Stimulated activated CD4-positive, alpha-beta T cell treated with anti-CD3 and anti-CD28 coated beads, Interleukin-4, amount 100 ng/mL, for 24 hours (primary cell): Measurements from ENCODE around the gene PRSS12.

Experiments used
- DNase-seq: peaks from one replicate; pipeline ENCODE4 v3.0.0-alpha.2; 2020

Gene PRSS12

DNA sequence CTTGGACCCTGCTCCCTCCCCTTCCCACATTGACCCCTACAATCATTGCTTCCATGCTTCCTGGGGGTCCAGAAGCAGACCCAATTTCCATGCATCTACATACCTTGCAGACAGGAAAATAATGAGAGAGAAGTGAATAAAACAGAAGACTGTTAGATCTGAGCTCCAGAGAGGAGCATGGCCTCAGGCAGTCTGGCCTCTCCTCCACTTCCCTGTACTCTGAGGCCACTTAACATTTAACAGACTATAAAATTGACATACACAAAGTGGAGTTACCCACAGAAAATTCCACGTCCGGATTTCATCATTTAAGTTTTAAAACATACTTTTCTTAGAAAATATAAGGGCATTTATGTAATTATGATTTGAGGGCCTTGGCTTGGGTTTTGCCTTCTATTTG lies 2.1 kb upstream of the PRSS12 start:
- no peak for DNase-seq

DNA sequence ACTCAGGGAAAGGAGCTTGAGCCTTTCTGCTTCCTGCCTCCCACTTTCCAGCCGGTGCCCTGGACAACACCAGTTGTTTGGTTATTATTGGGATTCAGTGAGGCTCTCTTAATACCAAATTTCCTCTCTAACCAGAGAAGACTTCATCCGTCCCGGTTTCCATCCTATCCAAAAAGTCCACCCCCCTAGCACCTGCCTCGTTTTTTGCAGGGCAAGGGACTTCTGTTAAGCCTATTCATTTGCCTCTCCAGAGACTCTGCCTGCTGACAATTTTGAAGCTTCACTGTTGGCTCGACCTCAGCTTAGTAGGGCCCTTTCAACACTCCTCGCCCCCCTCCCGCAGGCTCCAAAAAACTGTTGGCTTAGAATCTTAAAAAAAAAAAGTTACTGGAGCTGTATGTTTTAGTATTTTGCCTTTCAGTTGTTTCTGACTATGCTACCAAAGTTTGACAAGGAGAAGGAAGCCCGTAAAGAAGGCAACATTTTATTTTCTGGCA lies 779 bp upstream of the PRSS12 start:
- no peak for DNase-seq

DNA sequence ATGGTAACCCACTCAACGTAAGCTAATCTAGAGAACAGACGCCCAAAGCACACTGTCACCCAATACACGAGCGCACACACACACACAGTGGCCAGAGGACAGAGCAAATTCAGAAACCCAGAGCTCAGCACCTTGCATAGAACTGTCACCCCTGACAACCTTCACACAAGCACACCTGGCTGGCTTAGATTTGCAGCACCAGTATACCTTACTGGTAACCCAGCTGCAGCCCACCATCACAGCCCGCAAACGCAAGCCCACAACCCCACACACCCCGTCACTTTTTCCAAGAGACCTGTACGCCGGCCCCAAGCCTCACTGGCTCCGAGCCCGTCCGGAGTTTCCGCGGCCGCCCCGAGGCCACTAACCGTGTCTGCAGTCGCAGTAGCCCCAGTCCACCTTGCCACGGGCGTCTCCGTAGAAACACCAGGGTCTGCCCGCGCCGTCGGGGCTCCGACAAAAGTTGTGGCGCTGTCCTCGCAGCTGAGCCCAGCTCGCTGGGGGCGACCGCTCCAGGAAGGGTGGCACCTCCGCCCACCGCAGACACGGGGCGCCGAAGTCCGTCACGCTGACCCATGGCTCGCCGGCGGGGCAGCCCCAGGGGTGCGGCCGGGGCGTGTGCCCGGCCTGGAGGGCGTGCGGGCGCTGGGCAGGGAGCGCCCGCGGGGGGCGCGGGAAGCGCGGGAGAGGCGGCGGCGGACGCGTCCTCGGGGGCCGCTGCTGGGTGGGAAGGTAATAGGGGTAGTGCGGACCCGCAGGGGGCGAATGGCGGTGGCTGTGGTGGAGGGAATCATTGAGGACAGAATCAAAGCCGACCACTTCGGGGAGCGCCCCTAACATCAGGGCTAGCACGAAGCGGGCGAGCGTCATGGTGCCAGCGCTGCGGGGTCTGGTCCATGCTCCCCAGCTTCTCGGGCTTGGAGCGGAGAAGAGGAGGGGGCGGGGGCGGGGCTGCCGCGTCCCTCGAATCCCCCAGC lies 664 bp downstream of the PRSS12 start:
- DNase-seq: no peak

DNA sequence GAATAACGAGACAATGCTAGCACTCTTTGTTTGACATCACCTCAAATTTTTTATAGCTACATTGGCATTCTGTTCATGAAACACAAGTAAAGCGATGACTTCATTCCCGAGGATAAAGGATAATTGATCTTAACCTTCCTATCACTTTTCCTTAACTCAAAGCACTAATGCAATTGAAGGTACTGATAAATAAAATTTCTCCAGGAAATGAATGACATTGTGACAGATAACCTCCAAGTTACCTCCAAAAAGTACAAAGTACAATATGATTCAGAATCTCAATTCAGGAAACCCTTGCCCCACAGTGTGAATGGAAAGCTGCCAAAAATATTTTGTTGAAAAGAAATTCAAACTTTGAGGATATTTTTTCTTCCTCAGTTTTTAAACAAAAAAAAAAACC lies 1.8 kb downstream of the PRSS12 start:
- no peak for DNase-seq

DNA sequence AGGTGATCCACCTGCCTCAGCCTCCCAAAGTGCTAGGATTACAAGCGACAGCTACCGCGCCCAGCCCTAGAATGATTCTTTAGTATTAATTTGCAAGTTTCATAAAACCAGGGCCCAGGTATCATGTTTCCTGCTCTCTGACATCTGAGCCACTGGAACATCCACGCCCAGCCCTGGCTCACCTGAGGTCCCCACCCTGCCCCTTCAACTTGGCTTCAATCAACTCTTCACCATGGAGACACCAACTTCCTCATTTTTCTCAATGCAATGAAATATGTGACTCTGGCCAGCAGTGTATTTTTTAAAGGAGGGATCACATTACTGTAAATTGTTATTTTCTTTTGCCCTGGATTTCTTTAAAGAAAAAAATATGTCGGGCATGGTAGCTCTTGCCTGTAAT lies 3.9 kb downstream of the PRSS12 start:
- DNase-seq: no peak

DNA sequence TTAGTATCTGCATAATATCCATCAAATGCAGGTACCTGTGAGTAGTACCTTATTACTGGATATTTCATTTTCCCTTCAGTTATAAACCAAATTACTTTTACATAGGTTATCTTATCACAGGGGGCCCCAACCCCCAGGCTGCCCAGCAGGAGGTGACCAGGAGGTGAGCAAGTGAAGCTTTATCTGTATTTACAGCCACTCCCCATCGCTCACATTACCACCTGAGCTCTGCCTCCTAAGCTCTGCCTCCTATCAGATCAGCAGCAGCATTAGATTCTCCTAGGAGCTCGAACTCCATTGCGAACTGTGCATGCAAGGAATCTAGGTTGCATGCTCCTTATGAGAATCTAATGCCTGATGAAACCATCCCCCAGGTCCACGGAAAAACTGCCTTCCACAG lies 6.3 kb downstream of the PRSS12 start:
- DNase-seq: no peak

DNA sequence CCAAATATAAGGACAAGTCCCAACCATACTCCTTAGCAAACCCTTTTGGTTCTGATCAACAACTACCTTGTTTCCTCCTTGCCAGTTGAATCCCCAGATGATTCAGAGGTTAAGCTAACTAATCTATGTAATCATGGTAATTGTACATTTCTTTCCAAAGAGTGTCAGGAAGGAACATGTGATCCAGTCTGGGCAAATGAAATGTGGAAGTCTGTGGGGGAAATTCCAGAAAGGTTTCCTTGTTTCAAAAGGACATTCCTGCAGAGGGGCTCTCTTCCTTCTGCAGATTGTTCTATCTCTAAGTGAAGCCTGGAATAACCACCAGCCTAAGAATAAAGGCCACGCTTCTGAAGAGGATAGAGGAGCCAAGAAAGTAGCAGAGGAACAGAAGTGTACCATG lies 7.0 kb downstream of the PRSS12 start:
- DNase-seq: no peak

DNA sequence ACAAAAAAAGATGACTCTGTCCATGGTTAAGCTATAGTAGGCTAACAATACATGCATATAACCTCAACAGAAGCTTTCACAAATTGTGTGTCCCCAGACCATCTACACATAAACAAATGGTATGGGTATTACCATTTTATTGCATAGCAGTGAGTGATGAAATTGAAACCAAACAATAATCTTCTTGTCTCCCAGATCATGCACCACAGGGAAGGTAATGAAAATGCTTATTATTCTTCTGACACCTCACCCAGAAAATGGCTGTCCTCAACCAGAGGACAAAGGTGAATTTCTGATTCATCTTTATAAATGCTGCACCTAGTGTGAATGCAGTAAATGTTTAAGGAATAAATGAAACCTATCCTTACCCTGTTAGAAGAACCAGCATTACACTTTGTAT lies 8.0 kb downstream of the PRSS12 start:
- DNase-seq: no peak

DNA sequence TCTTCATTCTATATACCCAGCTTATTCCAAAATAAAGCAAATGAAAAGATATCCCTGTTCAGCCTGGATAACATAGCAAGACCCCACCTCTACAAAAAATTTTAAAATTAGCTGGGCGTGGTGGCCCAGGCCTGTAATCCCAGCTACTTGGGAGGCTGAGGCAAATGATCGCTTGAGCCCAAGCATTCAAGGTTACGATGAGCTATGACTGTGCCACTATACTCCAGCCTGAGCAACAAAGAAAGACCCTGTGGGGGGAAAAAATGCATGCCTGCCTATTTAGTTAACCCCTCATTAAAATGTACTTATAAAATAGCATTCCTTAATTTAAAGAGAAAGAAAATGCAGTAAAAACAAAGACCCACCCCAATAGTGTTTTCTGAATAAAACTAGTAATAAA lies 9.3 kb downstream of the PRSS12 start:
- DNase-seq: no peak

DNA sequence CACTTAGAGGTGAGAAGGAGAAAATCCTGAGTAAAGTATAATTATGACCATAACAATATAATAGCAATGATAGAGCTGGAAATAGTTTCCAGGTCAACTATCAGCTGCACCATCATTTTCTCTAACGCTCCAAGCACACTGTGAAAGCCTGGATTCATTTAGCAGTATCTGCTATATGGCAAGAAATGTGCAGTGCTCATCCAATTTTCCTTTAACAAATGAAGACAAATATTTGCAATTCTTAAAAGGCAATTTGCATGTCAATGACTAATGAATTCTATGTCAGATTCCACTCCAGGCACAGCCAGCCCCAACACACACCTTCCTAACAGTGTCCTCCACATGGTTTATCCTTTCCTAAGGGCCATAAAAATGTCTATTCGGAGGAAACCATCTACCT lies 12.7 kb downstream of the PRSS12 start:
- DNase-seq: no peak

DNA sequence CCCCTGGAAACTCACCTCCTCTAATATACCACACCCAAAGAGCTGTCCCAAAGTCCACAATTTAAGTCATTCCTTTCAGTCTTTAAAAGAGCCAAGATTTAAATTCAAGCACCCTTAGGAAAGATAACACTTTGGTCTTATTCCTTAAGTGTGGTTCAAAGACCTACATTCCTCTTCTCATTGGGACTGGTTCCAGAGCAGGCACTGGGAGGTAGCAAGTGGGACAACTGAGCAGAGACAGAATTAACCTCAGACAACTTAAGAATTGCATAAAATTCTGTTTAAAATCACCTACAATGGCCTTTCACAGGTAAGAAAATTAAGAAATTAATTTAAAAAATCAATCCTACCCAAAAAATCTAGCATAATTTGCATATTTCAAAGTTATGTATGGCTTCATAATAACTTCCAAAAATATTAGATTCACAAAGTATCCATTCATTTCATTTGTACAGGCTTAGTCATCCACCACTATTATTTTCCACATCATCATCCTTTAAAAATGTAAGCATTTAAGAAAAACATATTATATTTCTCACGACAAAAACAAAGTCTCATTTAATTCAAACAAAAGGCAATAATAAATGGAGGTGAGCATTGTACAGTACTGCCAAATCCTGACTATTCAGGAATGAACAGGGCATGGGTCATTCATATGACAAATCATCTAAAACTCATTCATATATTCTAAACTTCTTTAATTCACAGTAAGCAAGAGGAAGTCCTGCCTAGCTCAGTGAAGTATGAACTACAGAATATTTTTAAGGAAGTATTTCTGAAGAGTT lies 13.6 kb downstream of the PRSS12 start:
- no peak for DNase-seq

DNA sequence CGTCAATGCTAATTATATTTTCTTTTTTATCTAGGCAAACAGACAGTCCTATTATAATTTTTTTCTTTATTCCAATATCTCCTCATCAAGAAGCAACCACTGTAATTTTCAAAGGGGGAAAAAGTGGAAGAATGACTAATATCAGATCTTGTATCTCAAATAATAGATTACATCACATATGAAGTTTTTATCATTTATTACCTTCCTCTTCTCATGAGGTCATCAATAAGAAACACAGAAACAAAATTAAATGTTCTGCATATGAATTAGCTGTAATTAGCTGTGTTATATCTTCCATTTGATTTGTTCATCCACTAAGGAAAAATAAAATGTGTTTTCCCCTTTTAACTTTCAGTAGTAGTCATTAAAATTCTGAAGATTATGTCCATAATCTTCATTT lies 14.3 kb downstream of the PRSS12 start:
- DNase-seq: no peak

DNA sequence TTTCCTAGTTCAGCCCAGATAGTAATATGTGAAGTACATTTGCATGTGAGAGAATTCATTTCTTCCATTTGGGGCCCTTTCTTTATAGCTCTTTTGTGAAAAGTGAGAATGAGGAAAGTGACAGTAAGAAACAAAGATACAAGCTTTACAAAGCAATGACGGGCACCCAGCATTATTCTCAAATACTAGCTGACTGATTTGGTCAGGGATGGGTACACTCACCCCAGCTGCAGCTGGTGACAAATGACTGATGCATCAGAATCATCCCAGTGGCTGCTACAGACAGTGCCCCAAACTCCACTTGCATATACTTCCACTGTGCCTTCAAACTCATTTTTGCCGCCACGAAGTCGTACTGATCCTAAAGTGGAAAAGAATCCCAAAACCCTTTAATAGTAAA lies 14.8 kb downstream of the PRSS12 start:
- no peak for DNase-seq

DNA sequence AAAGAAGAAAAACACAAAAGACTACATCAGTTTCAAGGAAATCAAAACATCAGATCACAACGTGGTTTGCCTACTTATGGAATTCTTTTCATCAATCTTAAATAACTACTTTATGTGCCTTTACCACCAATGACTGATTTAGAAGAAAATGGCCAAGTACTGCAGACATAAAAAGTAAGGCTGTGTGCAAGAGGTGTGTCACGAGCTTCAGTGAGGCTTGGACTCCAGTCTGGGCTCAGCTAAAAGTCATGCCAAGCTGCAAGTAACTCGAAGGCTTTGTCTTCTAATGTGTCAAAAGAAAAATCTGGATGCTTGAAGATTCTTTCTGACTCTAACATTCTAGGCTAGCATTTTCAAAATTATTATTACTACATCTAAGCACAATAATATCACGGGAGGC lies 17.0 kb downstream of the PRSS12 start:
- no peak for DNase-seq

DNA sequence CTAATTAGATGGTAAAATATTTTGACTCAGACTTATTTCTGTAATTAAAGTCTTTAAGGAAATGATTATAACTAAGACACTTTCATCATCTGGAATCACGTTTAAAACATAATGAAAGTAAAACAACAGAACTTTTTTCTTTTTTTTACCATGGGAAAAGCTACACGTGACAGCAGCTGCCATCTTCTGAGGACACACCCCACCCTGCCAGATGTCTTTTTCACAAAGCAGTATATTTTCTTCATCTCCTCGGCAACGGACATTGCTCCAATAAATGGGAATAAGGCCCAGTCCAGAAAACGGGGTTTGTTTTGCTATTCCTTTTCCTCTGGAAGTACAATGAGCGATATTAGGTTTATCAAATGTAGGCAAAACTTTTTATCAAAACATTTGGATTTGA lies 17.5 kb downstream of the PRSS12 start:
- DNase-seq: no peak

DNA sequence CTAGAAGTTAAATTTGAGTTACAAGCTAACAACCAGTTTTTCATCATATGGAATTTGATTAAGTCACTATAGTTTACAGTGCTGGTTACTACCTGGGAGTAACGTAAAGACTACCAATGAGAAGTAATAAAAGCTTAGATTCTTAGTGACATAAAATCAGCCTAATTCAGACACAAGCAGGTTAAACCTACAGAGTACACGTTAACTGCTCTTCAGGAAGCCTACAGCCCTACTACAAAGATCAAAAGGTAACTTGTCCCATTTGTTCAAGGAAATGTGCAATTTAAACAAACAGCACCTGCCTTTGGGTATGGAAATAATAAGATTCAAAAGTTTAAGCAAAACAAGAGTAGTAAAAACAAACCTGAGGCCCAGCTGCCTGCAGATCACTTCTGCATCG lies 21.5 kb downstream of the PRSS12 start:
- no peak for DNase-seq

DNA sequence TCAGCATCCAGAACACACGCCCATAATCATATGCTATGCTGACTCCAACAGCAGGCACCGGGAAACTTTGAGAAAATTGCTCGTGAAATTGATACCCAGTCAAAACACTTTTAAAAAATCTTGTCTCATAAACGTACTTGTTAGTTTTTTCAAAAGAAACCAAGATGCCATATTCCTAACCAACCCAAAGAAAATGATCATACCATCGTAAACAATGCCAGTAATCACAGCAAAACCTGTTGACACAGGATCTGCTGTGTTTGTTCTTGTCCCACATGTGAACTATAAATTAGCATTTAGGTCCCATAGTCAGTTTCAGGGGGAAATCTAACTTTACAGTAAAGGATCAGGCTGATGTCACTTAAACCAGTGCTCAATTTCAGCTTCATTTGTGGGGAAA lies 23.0 kb downstream of the PRSS12 start:
- no peak for DNase-seq

DNA sequence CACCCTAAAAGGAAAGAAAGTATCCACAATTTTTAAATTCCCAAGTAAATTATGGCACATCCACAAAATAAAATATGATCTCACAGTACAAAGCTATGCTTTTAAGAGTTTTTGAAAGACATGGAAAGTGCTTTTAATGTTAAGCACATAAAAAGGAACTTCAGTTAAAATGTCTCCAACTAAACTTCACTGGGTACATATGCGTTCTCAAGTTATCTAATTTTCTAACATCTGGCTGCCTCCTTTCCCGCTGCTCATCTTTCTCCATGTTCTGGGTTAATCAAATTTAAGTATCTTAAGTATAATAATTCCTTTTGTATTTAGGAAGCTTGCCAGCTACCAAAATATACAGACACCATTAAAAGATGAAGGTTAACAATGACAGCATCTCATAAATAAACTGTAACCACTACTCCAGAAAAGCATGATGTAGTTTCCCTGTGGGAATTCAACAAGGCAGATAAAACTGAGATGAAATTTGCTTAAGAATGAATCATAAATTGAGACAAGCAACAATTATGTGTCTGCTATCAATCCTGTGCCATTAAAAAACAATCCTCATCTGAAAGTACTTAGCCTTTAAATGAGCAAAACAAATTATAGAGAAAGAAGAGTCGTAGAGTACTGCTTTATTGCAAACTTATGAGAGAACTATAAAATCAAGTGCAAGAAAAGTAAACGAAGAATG lies 25.1 kb downstream of the PRSS12 start:
- no peak for DNase-seq

DNA sequence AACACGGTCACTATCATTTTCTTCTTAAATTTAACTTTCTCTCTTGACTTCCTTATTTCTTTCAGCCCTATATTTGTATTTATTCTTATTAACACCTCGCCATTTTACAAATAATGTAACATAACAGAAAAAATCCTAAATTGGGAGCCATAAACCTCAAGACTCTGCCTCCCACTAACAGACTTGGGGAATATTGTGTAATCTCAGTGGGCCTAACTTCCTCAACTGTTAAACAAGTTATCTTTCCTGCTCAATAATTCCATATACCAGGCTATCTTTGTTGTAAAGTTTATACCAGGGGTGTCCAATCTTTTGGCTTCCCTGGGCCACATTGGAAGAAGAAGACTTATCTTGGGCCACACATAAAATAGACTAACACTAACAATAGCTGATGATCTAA lies 26.2 kb downstream of the PRSS12 start:
- DNase-seq: no peak

DNA sequence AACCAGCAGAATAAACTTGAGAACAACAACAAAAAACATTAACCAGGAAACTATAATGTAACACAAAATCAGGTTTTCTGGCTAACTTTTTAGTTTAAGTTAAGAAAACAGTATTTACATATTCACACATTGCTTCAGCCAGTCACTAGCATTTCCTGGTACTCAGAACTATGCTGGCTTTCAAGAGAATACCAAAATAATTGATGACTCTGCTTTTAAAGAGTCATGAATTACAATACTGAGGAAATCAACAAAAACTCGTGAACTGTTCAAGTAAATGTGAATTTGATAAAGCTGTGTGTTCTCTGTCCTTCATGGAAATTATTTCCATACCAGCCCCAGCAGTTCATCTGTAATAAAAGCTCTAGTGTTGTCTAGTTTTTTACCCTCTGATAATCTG lies 27.4 kb downstream of the PRSS12 start:
- DNase-seq: no peak

DNA sequence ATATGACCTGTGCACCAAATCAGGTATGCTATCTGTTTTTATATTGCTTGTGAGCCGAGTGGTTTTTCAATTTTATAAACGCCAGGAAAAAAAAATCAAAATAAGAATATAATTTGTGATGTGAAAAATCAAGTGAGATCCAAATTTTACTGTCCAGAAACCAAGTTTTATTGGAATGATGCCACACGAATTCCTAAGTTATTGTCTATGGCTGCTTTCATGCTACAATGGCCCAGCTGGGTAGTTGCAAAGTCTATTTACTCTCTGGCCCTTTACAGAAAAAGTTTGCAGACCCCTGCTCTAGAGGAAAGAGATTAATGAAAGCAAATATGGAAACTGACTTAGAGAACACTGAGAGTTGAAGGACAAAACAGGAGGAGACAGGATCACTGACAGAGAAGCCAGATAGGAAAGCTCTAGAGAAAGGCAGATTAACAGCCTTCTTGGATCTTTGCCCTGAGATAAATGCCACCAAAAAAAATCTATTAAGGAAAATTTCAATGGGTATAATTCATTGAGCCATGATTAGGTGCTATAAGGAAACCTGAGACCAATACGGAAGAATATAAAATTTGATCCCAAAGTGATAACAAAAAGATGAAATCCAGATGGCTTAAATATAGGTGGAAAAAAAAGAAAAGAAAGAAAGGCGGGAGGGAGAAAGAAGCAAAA lies 29.8 kb downstream of the PRSS12 start:
- DNase-seq: no peak

DNA sequence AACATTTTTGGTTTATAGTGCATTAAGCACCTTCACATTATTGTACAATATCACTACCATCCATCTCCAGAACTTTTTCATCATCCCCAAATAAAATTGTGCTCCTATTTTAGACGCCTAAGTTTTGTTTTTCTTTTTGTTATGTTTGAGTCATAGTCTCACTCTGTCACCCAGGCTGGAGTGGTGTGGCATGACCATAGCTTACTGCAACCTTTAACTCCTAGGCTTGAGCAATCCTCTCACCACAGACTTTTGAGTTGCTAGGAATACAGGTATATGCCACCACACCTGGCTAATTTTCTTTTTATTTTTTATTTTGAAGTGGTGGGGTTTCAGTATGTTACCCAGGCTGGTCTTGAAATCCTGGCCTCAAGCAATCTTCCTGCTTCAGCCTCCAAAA lies 33.9 kb downstream of the PRSS12 start:
- no peak for DNase-seq

DNA sequence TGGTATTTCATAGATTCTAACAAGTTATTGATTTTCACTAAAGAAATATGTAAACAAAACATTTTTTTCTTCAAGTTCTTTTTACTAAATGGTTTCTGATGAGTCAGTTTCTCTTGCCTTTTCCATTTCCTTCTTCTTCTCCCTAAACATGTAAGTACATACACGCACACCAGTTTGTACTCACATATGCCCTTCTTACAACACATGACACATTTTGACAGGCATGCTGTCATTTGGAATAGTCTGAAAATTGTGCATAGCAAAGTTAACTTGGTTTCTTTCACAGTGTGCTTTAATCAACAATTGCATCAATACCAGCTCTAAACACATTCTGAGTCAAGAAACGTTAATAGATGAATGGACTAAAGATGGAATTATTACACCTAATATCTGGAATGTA lies 35.1 kb downstream of the PRSS12 start:
- no peak for DNase-seq
